ENCODE measurements around the gene TH. TPM values are rescaled to one million over a fixed set of nuclear protein-coding genes. Genes with fewer than 3 reads are reported as not detected.

Gene TH
- total and polyA plus RNA-seq, 2 experiments from 2014 or later: 0.34 TPM; not detected in 1

- TF ChIP-seq ZNF462 (CRISPR knock-in tag; IDR thresholded peaks at IDR 0.05) (no peak), STAT1 (IDR thresholded peaks at IDR 0.05; ENCODE audit: unreplicated experiment) (no peak), JUNB (IDR thresholded peaks at IDR 0.05; ENCODE audit: unreplicated experiment) (no peak), REST (IDR thresholded peaks at IDR 0.05; ENCODE audit: unreplicated experiment) (no peak), POLR2AphosphoS5 (IDR thresholded peaks at IDR 0.05; ENCODE audit: low read depth) (no peak), CREB1 (CRISPR knock-in tag; IDR thresholded peaks at IDR 0.05; ENCODE audit: low read depth) (no peak), ZNF114 (CRISPR knock-in tag; IDR thresholded peaks at IDR 0.05) (no peak)
- TF ChIP-seq, protein P1, sequence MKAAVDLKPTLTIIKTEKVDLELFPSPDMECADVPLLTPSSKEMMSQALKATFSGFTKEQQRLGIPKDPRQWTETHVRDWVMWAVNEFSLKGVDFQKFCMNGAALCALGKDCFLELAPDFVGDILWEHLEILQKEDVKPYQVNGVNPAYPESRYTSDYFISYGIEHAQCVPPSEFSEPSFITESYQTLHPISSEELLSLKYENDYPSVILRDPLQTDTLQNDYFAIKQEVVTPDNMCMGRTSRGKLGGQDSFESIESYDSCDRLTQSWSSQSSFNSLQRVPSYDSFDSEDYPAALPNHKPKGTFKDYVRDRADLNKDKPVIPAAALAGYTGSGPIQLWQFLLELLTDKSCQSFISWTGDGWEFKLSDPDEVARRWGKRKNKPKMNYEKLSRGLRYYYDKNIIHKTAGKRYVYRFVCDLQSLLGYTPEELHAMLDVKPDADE (IDR thresholded peaks at IDR 0.05): no peak
Observed at GRCh38 chr11:2135018-2135569, 36.5 kb downstream of the TH start (continued).

All from GM23338 (cell line).